ENCODE data around the gene INHA. TPM values are rescaled to one million over a fixed set of nuclear protein-coding genes. Genes with fewer than 3 reads are reported as not detected.

Gene INHA
- total RNA-seq, 1 experiment from 2014 or later, result 0.31 TPM

GRCh38 chr2:219608399-219608964, 36.4 kb downstream of the INHA start:
- Mint-ChIP-seq H3K36me3 (ENCODE audit: insufficient read depth in 1 of 3, low read depth in 3 of 3) (peaks cover 9 to 46% (median 28%) of the 10 kb centered on the region in 3 experiments; a peak in 6 of 7 replicates), H3K4me3 (no peak overlapping the region), H3K4me1 (peaks cover 2 to 3% of the 10 kb centered on the region in 2 experiments; a peak in 2 of 4 replicates), H3K27ac (peak overlapping the region in 1 of 3 experiments; percentile 62; a peak in 2 of 7 replicates), H3K27me3 (ENCODE audit: low read depth) (no peaks in the 10 kb centered on the region), H3K9me3 (no peaks in the 10 kb centered on the region)
- no peaks in the 10 kb centered on the region for H4K20me1 ChIP-seq (ENCODE audit: control insufficient read depth, insufficient read depth, insufficient read length)
- WGBS (ENCODE audit: extremely low coverage, insufficient read length, low lambda C conversion rate), result no CpG with 5 or more reads among the region's 15 CpGs
- H3K27ac ChIP-seq (ENCODE audit: insufficient read length, low read depth, low read length), result no peak overlapping the region
- no peak overlapping the region for H4K91ac ChIP-seq (ENCODE audit: insufficient read length, low read depth, low read length)
- no peak overlapping the region for H3K4ac ChIP-seq (ENCODE audit: low read depth, low read length)
- no peak overlapping the region for H3K14ac ChIP-seq (ENCODE audit: insufficient read depth, low read length)
- no peak overlapping the region for H2BK12ac ChIP-seq (ENCODE audit: insufficient read length, low read depth, low read length)
- no peak overlapping the region for H3K18ac ChIP-seq (ENCODE audit: insufficient read length, low read depth, low read length)
- DNase-seq, result no peak
- H3K79me1 ChIP-seq (ENCODE audit: insufficient read depth, low read depth, low read length, poor library complexity, severe bottlenecking), result no peaks in the 10 kb centered on the region
- H3K9ac ChIP-seq (ENCODE audit: extremely low read depth, insufficient read length, low read length), result no peak overlapping the region
- H2BK20ac ChIP-seq (ENCODE audit: low read depth, low read length, poor library complexity, severe bottlenecking), result no peak overlapping the region
- H3K27me3 ChIP-seq (ENCODE audit: insufficient read depth, low read length), result no peaks in the 10 kb centered on the region
- no peak overlapping the region for H3K56ac ChIP-seq (ENCODE audit: insufficient read length, low read depth, low read length)
- no peaks in the 10 kb centered on the region for H3K4me1 ChIP-seq (ENCODE audit: insufficient read depth, low read length)
- no peak overlapping the region for H3K4me2 ChIP-seq (ENCODE audit: insufficient read depth, insufficient read length, low read length)
- no peak for TF ChIP-seq CTCF (conservative IDR thresholded peaks at IDR 0.05)
- H2BK15ac ChIP-seq (ENCODE audit: low read depth, low read length), result no peak overlapping the region
- no peaks in the 10 kb centered on the region for H3K79me2 ChIP-seq (ENCODE audit: insufficient read depth, low read length)
- H4K5ac ChIP-seq (ENCODE audit: insufficient read length, low read depth, low read length), result no peak overlapping the region
- H2AFZ ChIP-seq (ENCODE audit: low read length), result no peak overlapping the region
- no peak overlapping the region for H3T11ph ChIP-seq (ENCODE audit: low read length)
- no peaks in the 10 kb centered on the region for H3K23me2 ChIP-seq (ENCODE audit: insufficient read length, low read depth, low read length, poor library complexity, severe bottlenecking)
- H3K9me3 ChIP-seq (ENCODE audit: control insufficient read depth, low read depth, low read length), result no peaks in the 10 kb centered on the region
- H2BK120ac ChIP-seq (ENCODE audit: low read depth, low read length, poor library complexity, severe bottlenecking), result no peak overlapping the region
- no peak overlapping the region for H3K23ac ChIP-seq (ENCODE audit: insufficient read length, low read depth, low read length)
- no peak overlapping the region for H2BK5ac ChIP-seq (ENCODE audit: insufficient read length, low read length)
- no peak overlapping the region for H4K8ac ChIP-seq (replicated peaks; ENCODE audit: insufficient read length, low read depth, low read length)
- H2AK5ac ChIP-seq (ENCODE audit: insufficient read length, low read length), result no peak overlapping the region
